ENCODE results near the gene S100B. TPM values are rescaled to one million over a fixed set of nuclear protein-coding genes. Genes with fewer than 3 reads are reported as not detected.

Gene S100B
- total RNA-seq, 4 donors from 2014 or later: 0.80 to 1.3 (median 0.82) TPM; not detected in 1

- no peak for TF ChIP-seq CTCF (IDR thresholded peaks at IDR 0.05 in 4 of 5, conservative IDR thresholded peaks at IDR 0.05 in 1 of 5)
- TF ChIP-seq POLR2A (IDR thresholded peaks at IDR 0.05): no peak
- Histone ChIP-seq H3K4me1 (no peaks in the 10 kb centered on the region), H3K36me3 (peaks cover 0 to 80% of the 10 kb centered on the region in 2 donors), H3K9me3 (no peaks in the 10 kb centered on the region), H3K4me3 (no peak overlapping the region), H3K27ac (no peak overlapping the region), H3K27me3 (no peaks in the 10 kb centered on the region)
- no peak for ATAC-seq
- intact Hi-C loops (cut with DNase I; ENCODE audit: low total_unique reads) (no loop called here), in situ Hi-C loops (cut with MboI; ENCODE audit: low sequenced_read_pairs in 4 of 4) (no loop called here)
- DNase-seq: no peak
These were observed 44.1 kb downstream of the S100B start for GRCh38 chr21:46560568-46561444.

GRCh38 chr21:46559291-46559983 lies 45.4 kb downstream of the S100B start:
- Histone ChIP-seq H3K36me3 (peaks cover 0 to 86% of the 10 kb centered on the region in 2 donors), H3K4me3 (no peak overlapping the region), H3K27ac (no peak overlapping the region), H3K27me3 (no peaks in the 10 kb centered on the region), H3K4me1 (no peaks in the 10 kb centered on the region), H3K9me3 (no peaks in the 10 kb centered on the region)
- intact Hi-C loops (cut with DNase I; ENCODE audit: low total_unique reads) (no loop called here), in situ Hi-C loops (cut with MboI; ENCODE audit: low sequenced_read_pairs in 4 of 4) (no loop called here)
- no peak for DNase-seq
- TF ChIP-seq CTCF (IDR thresholded peaks at IDR 0.05 in 4 of 5, conservative IDR thresholded peaks at IDR 0.05 in 1 of 5) (no peak), POLR2A (IDR thresholded peaks at IDR 0.05) (no peak)
- no peak for ATAC-seq

- ATAC-seq (no peak), DNase-seq (no peak)
- Histone ChIP-seq H3K27me3 (no peaks in the 10 kb centered on the region), H3K4me1 (no peaks in the 10 kb centered on the region), H3K4me3 (no peak overlapping the region), H3K9me3 (no peaks in the 10 kb centered on the region), H3K27ac (no peak overlapping the region), H3K36me3 (peaks cover 0 to 83% of the 10 kb centered on the region in 2 donors)
- in situ Hi-C loops (cut with MboI; ENCODE audit: low sequenced_read_pairs in 4 of 4) (no loop called here), intact Hi-C loops (cut with DNase I; ENCODE audit: low total_unique reads) (no loop called here)
- TF ChIP-seq POLR2A (IDR thresholded peaks at IDR 0.05): no peak
- no peak for TF ChIP-seq CTCF (IDR thresholded peaks at IDR 0.05 in 4 of 5, conservative IDR thresholded peaks at IDR 0.05 in 1 of 5)
These were observed 46.9 kb downstream of the S100B start for GRCh38 chr21:46557919-46558392.

GRCh38 chr21:46557469-46557868 lies 47.4 kb downstream of the S100B start:
- DNase-seq: no peak
- in situ Hi-C loops (cut with MboI; ENCODE audit: low sequenced_read_pairs in 4 of 4): no loop called here
- H3K27ac ChIP-seq: no peak overlapping the region

More at GRCh38 chr21:46557469-46557868, 47.4 kb downstream of the S100B start:
- no peak for ATAC-seq
- TF ChIP-seq POLR2A (IDR thresholded peaks at IDR 0.05) (no peak), CTCF (IDR thresholded peaks at IDR 0.05 in 4 of 5, conservative IDR thresholded peaks at IDR 0.05 in 1 of 5) (no peak)
- Histone ChIP-seq H3K36me3 (peaks cover 0 to 79% of the 10 kb centered on the region in 2 donors), H3K4me3 (no peak overlapping the region), H3K4me1 (no peaks in the 10 kb centered on the region), H3K9me3 (no peaks in the 10 kb centered on the region), H3K27me3 (no peaks in the 10 kb centered on the region)
- intact Hi-C loops (cut with DNase I; ENCODE audit: low total_unique reads): no loop called here

All from gastrocnemius medialis (tissue), 4 donors.